H1 (cell line): Measurements from ENCODE around the gene PAX9. TPM values are rescaled to one million over a fixed set of nuclear protein-coding genes. Genes with fewer than 3 reads are reported as not detected.

Source experiments
- CTCF ChIA-PET: fragments of 300-600 bp; sonication (Branson Sonifier 250); formaldehyde crosslinking; loops from one replicate; lab custom pipeline; 2021; ENCODE audit not compliant: partially characterized antibody; lab: Charles Lee
- POLR2A ChIA-PET: fragments of 300-600 bp; sonication (Branson Sonifier 250); formaldehyde crosslinking; loops from one replicate; lab custom pipeline; 2021; ENCODE audit warnings: inconsistent platforms; ENCODE audit not compliant: partially characterized antibody; lab: Charles Lee
- DNase-seq, 2 experiments: peaks; one replicate each; pipeline versions ENCODE4 v3.0.0 to v3.0.0-alpha.2; 2010 to 2022; ENCODE audit warnings: low spot score in 2 of 2, low read depth in 1 of 2, mixed read lengths in 1 of 2
- FAIRE-seq: peaks from 2 replicates; lab custom pipeline; 2011; peaks lifted over from hg19 to GRCh38; lab: Jason Lieb, UNC
- H2AFZ ChIP-seq: 2 replicates; pipeline ENCODE4 v1.8.1; 2012; ENCODE audit warnings: low read length, inconsistent platforms
- H2AK5ac ChIP-seq: 2 replicates; pipeline ENCODE4 v1.6.1; 2013; ENCODE audit warnings: low read depth, low read length
- H2BK120ac ChIP-seq: replicated peaks from 2 replicates; pipeline ENCODE3; 2013; ENCODE audit warnings: low read depth, low read length, inconsistent platforms
- H2BK12ac ChIP-seq: 2 replicates; pipeline ENCODE4 v1.6.1; 2013; ENCODE audit warnings: low read depth, low read length
- H2BK15ac ChIP-seq: 2 replicates; pipeline ENCODE4 v1.6.1; 2013; ENCODE audit warnings: low read length
- H2BK20ac ChIP-seq: 2 replicates; pipeline ENCODE4 v1.6.1; 2013; ENCODE audit warnings: low read length
- H2BK5ac ChIP-seq: 2 replicates; pipeline ENCODE4 v1.6.1; 2013; ENCODE audit warnings: low read depth, low read length
- H3K14ac ChIP-seq: 2 replicates; pipeline ENCODE4 v1.6.1; 2013; ENCODE audit warnings: inconsistent platforms; ENCODE audit not compliant: insufficient read length
- H3K18ac ChIP-seq: 2 replicates; pipeline ENCODE4 v1.6.1; 2013; ENCODE audit warnings: low read length; ENCODE audit errors: extremely low read depth
- H3K23ac ChIP-seq: 2 replicates; pipeline ENCODE4 v1.6.1; 2013; ENCODE audit warnings: inconsistent platforms; ENCODE audit not compliant: insufficient read length
- H3K23me2 ChIP-seq: 2 replicates; pipeline ENCODE4 v1.6.1; 2013; ENCODE audit warnings: low read depth, low read length
- H3K27ac ChIP-seq: 2 replicates; pipeline ENCODE4 v1.6.1; 2011; ENCODE audit warnings: low read depth, low read length, inconsistent platforms
- H3K27me3 ChIP-seq, 4 experiments: replicated peaks in 1 of 4; 1 replicate in 1 of 4; 2 replicates in 3 of 4; pipeline versions ENCODE4 v1.6.1 to v1.8.1; 2011 to 2013; ENCODE audit warnings: low read length in 3 of 4, mild to moderate bottlenecking in 3 of 4, inconsistent platforms in 2 of 4, mixed read lengths in 2 of 4, moderate library complexity in 1 of 4; ENCODE audit not compliant: control insufficient read depth in 3 of 4, insufficient read depth in 3 of 4; ENCODE audit errors: extremely low read depth in 1 of 4
- H3K36me3 ChIP-seq, 4 experiments: 2 replicates each; pipeline versions ENCODE4 v1.6.1 to v1.8.1; 2011 to 2013; ENCODE audit warnings: mild to moderate bottlenecking in 4 of 4, low read length in 3 of 4, moderate library complexity in 2 of 4, control low read depth in 1 of 4, inconsistent platforms in 1 of 4; ENCODE audit not compliant: insufficient read depth in 4 of 4, control insufficient read depth in 2 of 4
- H3K4ac ChIP-seq: replicated peaks from 2 replicates; pipeline ENCODE3; 2013; ENCODE audit warnings: low read length, low read depth, mixed read lengths, inconsistent platforms; ENCODE audit not compliant: insufficient read length
- H3K4me1 ChIP-seq, 4 experiments: replicated peaks in 1 of 4; 1 replicate in 1 of 4; 2 replicates in 3 of 4; pipeline versions ENCODE4 v1.6.1 to v1.8.1; 2011 to 2013; ENCODE audit warnings: low read length in 3 of 4, inconsistent platforms in 2 of 4, mixed read lengths in 1 of 4; ENCODE audit not compliant: insufficient read depth in 4 of 4, control insufficient read depth in 3 of 4
- H3K4me2 ChIP-seq, 2 experiments: 2 replicates each; pipeline versions ENCODE4 v1.6.1 to v1.8.1; 2011 to 2013; ENCODE audit warnings: low read depth in 2 of 2, low read length in 2 of 2, control low read depth in 1 of 2, inconsistent platforms in 1 of 2, mild to moderate bottlenecking in 1 of 2; ENCODE audit not compliant: insufficient read depth in 1 of 2
- H3K4me3 ChIP-seq, 4 experiments: fragments of 200-600, 300-600 bp in 1 of 4; sonication (generic), shearing (Covaris generic), sonication (Bioruptor Twin) in 1 of 4; 2 replicates each; pipeline versions ENCODE4 v1.5.1 to v1.8.1; 2011 to 2016; ENCODE audit warnings: low read length in 4 of 4, low read depth in 3 of 4, control low read depth in 2 of 4, inconsistent platforms in 2 of 4, mild to moderate bottlenecking in 2 of 4, mixed read lengths in 1 of 4, moderate library complexity in 1 of 4; ENCODE audit not compliant: insufficient read depth in 2 of 4; ENCODE audit errors: extremely low read depth in 1 of 4
- H3K56ac ChIP-seq: replicated peaks from 2 replicates; pipeline ENCODE3; 2013; ENCODE audit warnings: low read depth, mild to moderate bottlenecking, mixed read lengths, low read length, inconsistent platforms; ENCODE audit not compliant: insufficient read length
- H3K79me1 ChIP-seq: 2 replicates; pipeline ENCODE4 v1.6.1; 2013; ENCODE audit warnings: low read depth, low read length, control low read depth
- H3K79me2 ChIP-seq, 2 experiments: 2 replicates each; pipeline versions ENCODE4 v1.6.1 to v1.8.1; 2012 to 2013; ENCODE audit warnings: low read length in 2 of 2, mild to moderate bottlenecking in 2 of 2, inconsistent platforms in 1 of 2; ENCODE audit not compliant: insufficient read depth in 2 of 2, control insufficient read depth in 1 of 2
- H3K9ac ChIP-seq, 4 experiments: replicated peaks in 1 of 4; 1 replicate in 1 of 4; 2 replicates in 3 of 4; pipeline versions ENCODE4 v1.6.1 to v1.8.1; 2011 to 2013; ENCODE audit warnings: low read depth in 3 of 4, low read length in 3 of 4, control low read depth in 2 of 4, mild to moderate bottlenecking in 2 of 4, moderate library complexity in 2 of 4, inconsistent platforms in 1 of 4; ENCODE audit errors: extremely low read depth in 1 of 4
- H3K9me3 ChIP-seq, 2 experiments: 2 replicates each; pipeline versions ENCODE4 v1.6.1 to v1.8.1; 2012 to 2013; ENCODE audit warnings: mild to moderate bottlenecking in 2 of 2, moderate library complexity in 2 of 2, control low read depth in 1 of 2, inconsistent platforms in 1 of 2, low read depth in 1 of 2, low read length in 1 of 2, mixed read lengths in 1 of 2; ENCODE audit not compliant: insufficient read depth in 2 of 2
- H4K20me1 ChIP-seq, 2 experiments: replicated peaks in 1 of 2; 2 replicates each; pipeline versions ENCODE3 to v1.8.1; 2011 to 2013; ENCODE audit warnings: inconsistent platforms in 2 of 2, low read length in 2 of 2, mild to moderate bottlenecking in 1 of 2; ENCODE audit not compliant: insufficient read depth in 2 of 2, control insufficient read depth in 1 of 2
- H4K5ac ChIP-seq: 2 replicates; pipeline ENCODE4 v1.6.1; 2013; ENCODE audit warnings: low read length, low read depth, mixed read lengths, inconsistent platforms; ENCODE audit not compliant: insufficient read length
- H4K8ac ChIP-seq: 2 replicates; pipeline ENCODE4 v1.8.0; 2013; ENCODE audit warnings: mild to moderate bottlenecking, moderate library complexity, low read length, inconsistent platforms; ENCODE audit not compliant: insufficient read depth; ENCODE audit errors: extremely low read depth
- H4K91ac ChIP-seq: replicated peaks from 2 replicates; pipeline ENCODE3; 2013; ENCODE audit warnings: low read length, mixed read lengths, inconsistent platforms; ENCODE audit not compliant: insufficient read length
- ASH2L ChIP-seq: fragments of 200-600, 300-600 bp; sonication (generic); IDR thresholded peaks from one replicate; pipeline ENCODE4 v1.7.1; 2017; ENCODE audit warnings: low read length
- ATF2 ChIP-seq: IDR thresholded peaks from 2 replicates; pipeline ENCODE4 v1.6.1; 2012; ENCODE audit warnings: low read length, inconsistent platforms
- BCL11A ChIP-seq, 2 experiments: IDR thresholded peaks; one replicate each; pipeline ENCODE4 v1.6.1; 2011; ENCODE audit warnings: low read depth in 2 of 2, low read length in 2 of 2, mild to moderate bottlenecking in 2 of 2
- EZH2 ChIP-seq: fragments of 200-600 bp; sonication (generic); IDR thresholded peaks from 2 replicates; pipeline ENCODE4 v1.7.1; 2012; ENCODE audit warnings: low read depth, mild to moderate bottlenecking, moderate library complexity, low read length, inconsistent platforms; ENCODE audit not compliant: severe bottlenecking
- WGBS, 2 experiments: shearing (Covaris generic) in 1 of 2; methylation state at CpG; one replicate each; pipeline versions ENCODE4 v1.1.6 to v1.1.7; 2013 to 2015; ENCODE audit warnings: low lambda C conversion rate in 2 of 2, mixed read lengths in 2 of 2, inconsistent platforms in 1 of 2, low coverage in 1 of 2, missing lambda C conversion rate in 1 of 2; ENCODE audit not compliant: insufficient replicate concordance in 2 of 2, insufficient coverage in 1 of 2, insufficient read length in 1 of 2; ENCODE audit errors: extremely low coverage in 1 of 2, missing lambda C conversion rate in 1 of 2; 5-methylcytosine and 5-hydroxymethylcytosine counted together
- polyA plus RNA-seq, 7 experiments: library from polyadenylated mRNA; depleted of rRNA in 3 of 7; stranded (reverse) in 5 of 7; unstranded in 2 of 7; fragments of >200 nt in 5 of 7; fragments of 200-250 nt in 2 of 7; gene quantifications; 1 replicate in 5 of 7; 2 replicates in 1 of 7; 4 replicates in 1 of 7; pipeline versions ENCODE4 v1.2.1 to v1.2.3, GENCODE V29; 2011 to 2013; ENCODE audit warnings: missing spikeins in 2 of 7, mixed read lengths in 2 of 7
- total RNA-seq: library from RNA; stranded (reverse); fragmentation: NEBNext Ultra II Directional; extraction: Animal tissue kit (Norgen Biotek cat#: 25700); gene quantifications from 2 replicates; pipeline ENCODE4 v1.2.1, GENCODE V29; 2021

PAX9 gene
- total and polyA plus RNA-seq, 2 of the 8 experiments (the other 6 are each of a cell fraction or from before 2014, with no cell fraction given): 0.05 TPM; not detected in 1

DNA sequence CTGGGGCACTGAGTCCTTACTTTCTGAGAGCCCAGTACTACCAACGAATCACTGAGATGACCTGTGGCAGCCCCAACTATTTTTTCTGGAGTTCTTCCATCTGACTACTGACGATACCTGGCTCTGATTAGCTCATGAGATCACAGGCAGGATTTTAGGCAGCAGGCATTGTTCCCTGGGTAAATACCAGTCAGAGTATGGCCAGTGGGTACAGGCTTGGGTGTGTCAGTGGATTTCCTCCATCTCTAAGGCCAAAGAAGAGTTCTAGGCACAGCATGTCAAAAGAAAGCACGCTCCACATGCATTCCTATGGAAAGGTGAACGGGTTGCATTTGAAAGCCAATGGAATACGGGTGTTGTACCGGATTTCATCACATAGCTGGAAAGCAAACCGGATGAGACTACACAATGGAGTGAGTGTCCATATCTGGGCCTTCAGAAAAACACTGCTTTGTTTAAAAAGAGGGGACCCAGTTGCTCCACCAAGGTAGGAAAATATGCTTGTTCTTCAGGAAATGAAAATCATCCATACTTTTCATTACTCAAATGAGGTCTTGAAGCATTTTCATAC lies 55.0 kb downstream of the PAX9 start:
- 0 out of 2 replicates have a peak overlapping the region, but pooled peaks have one; percentile 26 for H2AK5ac ChIP-seq
- DNase-seq (no peak), FAIRE-seq (no peak)
- H2BK120ac ChIP-seq: no peak overlapping the region
- no peak overlapping the region for H3K23ac ChIP-seq
- POLR2A ChIA-PET: interaction anchor here (1.1 to 1.2 kb wide), 2 partner anchors 15 to 21 kb away, joined by 3 to 4 read pairs; no protein-coding TSS in a partner anchor
- H3K18ac ChIP-seq: no peak overlapping the region
- H3K56ac ChIP-seq: no peak overlapping the region
- H3K4me2 ChIP-seq: no peak overlapping the region
- no peaks in the 10 kb centered on the region for H3K79me1 ChIP-seq
- H3K4me3 ChIP-seq: no peak overlapping the region
- H3K14ac ChIP-seq: no peak overlapping the region
- H2BK20ac ChIP-seq: no peak overlapping the region
- no peak overlapping the region for H4K8ac ChIP-seq
- H3K4me1 ChIP-seq: peaks cover 0 to 8% (median 6%) of the 10 kb centered on the region in 4 experiments; a peak in 6 of 7 replicates
- H4K91ac ChIP-seq: no peak overlapping the region
- no peak overlapping the region for H4K5ac ChIP-seq
- H2AFZ ChIP-seq: no peak overlapping the region
- no peak overlapping the region for H3K9ac ChIP-seq
- no peaks in the 10 kb centered on the region for H3K27me3 ChIP-seq
- H4K20me1 ChIP-seq: no peaks in the 10 kb centered on the region
- H2BK15ac ChIP-seq: no peak overlapping the region
- no peaks in the 10 kb centered on the region for H3K9me3 ChIP-seq
- no peak overlapping the region for H2BK5ac ChIP-seq
- H3K79me2 ChIP-seq: no peaks in the 10 kb centered on the region
- H3K27ac ChIP-seq: no peak overlapping the region
- H2BK12ac ChIP-seq: no peak overlapping the region
- 86% methylated on average over 7 of the region's 7 CpGs; no CpG with 5 or more reads in 1 of the 2 experiments for WGBS, 2 experiments
- CTCF ChIA-PET: interaction anchor here (0.7 to 2.2 kb wide), 10 partner anchors 8 to 433 kb away, joined by 3 to 7 read pairs (median 4); no protein-coding TSS in a partner anchor
- H3K23me2 ChIP-seq: no peaks in the 10 kb centered on the region
- H3K4ac ChIP-seq: no peak overlapping the region
- H3K36me3 ChIP-seq: no peaks in the 10 kb centered on the region
- no peak for TF ChIP-seq EZH2
- no peak for TF ChIP-seq ASH2L
- no peak for TF ChIP-seq BCL11A (IDR thresholded peaks at IDR 0.05; ENCODE audit: low read depth in 2 of 2, low read length in 2 of 2)
- TF ChIP-seq ATF2: no peak
